Parathyroid adenoma (tissue), 2 donors: ENCODE measurements around the gene NAPA.

Source experiments
- H2AFZ ChIP-seq: fragments of 300-600 bp; sonication (generic); one replicate; pipeline ENCODE4 v1.7.0; 2017; ENCODE audit warnings: antibody characterized with exemption, mild to moderate bottlenecking
- H3K27ac ChIP-seq: fragments of 300-600 bp; sonication (generic); one replicate; pipeline ENCODE4 v1.7.0; 2017
- H3K27me3 ChIP-seq: fragments of 300-600 bp; sonication (generic); one replicate; pipeline ENCODE4 v1.7.0; 2017; ENCODE audit warnings: low read length; ENCODE audit not compliant: control insufficient read depth, insufficient read depth
- H3K36me3 ChIP-seq: fragments of 300-600 bp; sonication (generic); one replicate; pipeline ENCODE4 v1.7.0; 2017; ENCODE audit warnings: low read length; ENCODE audit not compliant: control insufficient read depth, insufficient read depth
- H3K4me1 ChIP-seq: fragments of 300-600 bp; sonication (generic); one replicate; pipeline ENCODE4 v1.7.0; 2017; ENCODE audit warnings: control low read depth
- H3K4me2 ChIP-seq: fragments of 300-600 bp; sonication (generic); one replicate; pipeline ENCODE4 v1.7.0; 2017; ENCODE audit warnings: low read length
- H3K4me3 ChIP-seq: fragments of 300-600 bp; sonication (generic); one replicate; pipeline ENCODE4 v1.7.0; 2017; ENCODE audit warnings: low read depth, low read length
- H3K79me2 ChIP-seq: fragments of 300-600 bp; sonication (generic); one replicate; pipeline ENCODE4 v1.7.0; 2017; ENCODE audit warnings: control low read depth
- H3K9ac ChIP-seq: fragments of 300-600 bp; sonication (generic); one replicate; pipeline ENCODE4 v1.7.0; 2017; ENCODE audit warnings: mild to moderate bottlenecking
- H3K9me3 ChIP-seq: fragments of 300-600 bp; sonication (generic); one replicate; pipeline ENCODE4 v1.7.0; 2017; ENCODE audit warnings: low read length; ENCODE audit not compliant: control insufficient read depth
- TF ChIP-seq, protein P1 (sequence below): fragments of 300-600 bp; sonication (generic); IDR thresholded peaks from one replicate; pipeline ENCODE4 v1.7.0; 2017; ENCODE audit warnings: antibody characterized with exemption, mild to moderate bottlenecking
- donor health status: primary hyperparathyroidism.

The NAPA gene

GRCh38 chr19:47470447-47471195 lies 44.2 kb downstream of the NAPA start:
- Histone ChIP-seq H2AFZ (peak overlapping the region; percentile 84), H3K4me1 (peaks cover 5% of the 10 kb centered on the region), H3K27me3 (peaks cover 5% of the 10 kb centered on the region), H3K9me3 (no peaks in the 10 kb centered on the region), H3K4me3 (no peak overlapping the region), H3K36me3 (no peaks in the 10 kb centered on the region), H3K79me2 (no peaks in the 10 kb centered on the region), H3K27ac (no peak overlapping the region), H3K4me2 (no peak overlapping the region), H3K9ac (no peak overlapping the region)
- TF ChIP-seq, protein P1, sequence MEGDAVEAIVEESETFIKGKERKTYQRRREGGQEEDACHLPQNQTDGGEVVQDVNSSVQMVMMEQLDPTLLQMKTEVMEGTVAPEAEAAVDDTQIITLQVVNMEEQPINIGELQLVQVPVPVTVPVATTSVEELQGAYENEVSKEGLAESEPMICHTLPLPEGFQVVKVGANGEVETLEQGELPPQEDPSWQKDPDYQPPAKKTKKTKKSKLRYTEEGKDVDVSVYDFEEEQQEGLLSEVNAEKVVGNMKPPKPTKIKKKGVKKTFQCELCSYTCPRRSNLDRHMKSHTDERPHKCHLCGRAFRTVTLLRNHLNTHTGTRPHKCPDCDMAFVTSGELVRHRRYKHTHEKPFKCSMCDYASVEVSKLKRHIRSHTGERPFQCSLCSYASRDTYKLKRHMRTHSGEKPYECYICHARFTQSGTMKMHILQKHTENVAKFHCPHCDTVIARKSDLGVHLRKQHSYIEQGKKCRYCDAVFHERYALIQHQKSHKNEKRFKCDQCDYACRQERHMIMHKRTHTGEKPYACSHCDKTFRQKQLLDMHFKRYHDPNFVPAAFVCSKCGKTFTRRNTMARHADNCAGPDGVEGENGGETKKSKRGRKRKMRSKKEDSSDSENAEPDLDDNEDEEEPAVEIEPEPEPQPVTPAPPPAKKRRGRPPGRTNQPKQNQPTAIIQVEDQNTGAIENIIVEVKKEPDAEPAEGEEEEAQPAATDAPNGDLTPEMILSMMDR = no peak

GRCh38 chr19:47469719-47470118 lies 45.1 kb downstream of the NAPA start:
- no peak overlapping the region for H3K4me3 ChIP-seq
- H3K4me2 ChIP-seq = no peak overlapping the region
- H3K4me1 ChIP-seq = peaks cover 5% of the 10 kb centered on the region
- peak overlapping the region; percentile 9 for H2AFZ ChIP-seq
- no peaks in the 10 kb centered on the region for H3K9me3 ChIP-seq
- no peak overlapping the region for H3K27ac ChIP-seq
- H3K27me3 ChIP-seq = peaks cover 1% of the 10 kb centered on the region
- TF ChIP-seq, protein P1 = no peak
- no peaks in the 10 kb centered on the region for H3K79me2 ChIP-seq
- no peak overlapping the region for H3K9ac ChIP-seq
- H3K36me3 ChIP-seq = no peaks in the 10 kb centered on the region

- H3K27ac ChIP-seq = no peak overlapping the region
- H3K79me2 ChIP-seq = no peaks in the 10 kb centered on the region
- H3K4me2 ChIP-seq = no peak overlapping the region
- no peaks in the 10 kb centered on the region for H3K36me3 ChIP-seq
- H3K4me1 ChIP-seq = peaks cover 5% of the 10 kb centered on the region
- peak overlapping the region; percentile 9 for H2AFZ ChIP-seq
- TF ChIP-seq, protein P1 = no peak
- H3K27me3 ChIP-seq = no peaks in the 10 kb centered on the region
- no peak overlapping the region for H3K4me3 ChIP-seq
- H3K9ac ChIP-seq = no peak overlapping the region
- no peaks in the 10 kb centered on the region for H3K9me3 ChIP-seq
Observed at GRCh38 chr19:47469363-47469700, 45.5 kb downstream of the NAPA start.

DNA sequence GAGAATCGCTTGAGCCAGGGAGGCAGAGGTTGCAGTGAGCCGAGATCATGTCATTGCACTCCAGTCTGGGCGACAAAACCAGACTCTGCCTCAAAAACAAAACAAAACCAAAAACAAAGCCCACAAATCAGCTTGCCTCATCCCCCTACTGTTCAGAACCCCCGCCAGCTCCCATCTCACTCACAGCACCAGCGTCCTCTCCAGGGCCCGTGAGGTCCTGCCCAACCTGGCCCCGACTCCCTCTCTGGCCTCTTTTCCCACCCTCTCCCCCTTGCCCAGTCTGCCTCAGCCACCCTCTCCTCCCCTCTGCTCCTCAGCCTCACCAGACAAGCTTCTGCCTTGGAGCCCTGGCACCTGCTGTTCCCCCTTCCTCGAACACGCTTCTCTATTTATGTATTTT lies 46.9 kb downstream of the NAPA start:
- no peak overlapping the region for H3K27ac ChIP-seq
- TF ChIP-seq, protein P1 = no peak
- no peak overlapping the region for H2AFZ ChIP-seq
- peaks cover 5% of the 10 kb centered on the region for H3K4me1 ChIP-seq
- H3K79me2 ChIP-seq = no peaks in the 10 kb centered on the region
- H3K36me3 ChIP-seq = no peaks in the 10 kb centered on the region
- no peaks in the 10 kb centered on the region for H3K27me3 ChIP-seq
- no peak overlapping the region for H3K4me2 ChIP-seq
- no peaks in the 10 kb centered on the region for H3K9me3 ChIP-seq
- H3K4me3 ChIP-seq = no peak overlapping the region
- no peak overlapping the region for H3K9ac ChIP-seq

DNA sequence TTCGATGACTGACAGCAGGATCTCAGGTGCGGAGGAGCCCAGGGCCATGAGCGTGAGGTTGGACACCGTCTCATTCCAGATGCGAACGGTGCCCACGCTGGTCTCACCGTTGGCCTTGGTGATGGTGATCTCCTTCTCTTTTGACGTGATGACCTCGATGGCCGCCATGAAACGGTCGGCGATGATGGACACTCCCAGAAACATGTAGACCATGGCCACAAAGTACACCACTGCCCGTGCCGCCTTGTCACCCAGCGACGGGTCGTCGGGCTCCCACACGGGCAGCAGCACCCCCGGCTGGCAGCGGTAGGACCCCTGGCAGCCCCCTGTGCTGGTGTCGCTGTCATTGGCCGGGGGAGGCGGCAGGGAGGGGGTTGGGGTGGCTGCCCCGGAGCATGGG lies 48.9 kb downstream of the NAPA start:
- Histone ChIP-seq H3K9me3 (no peaks in the 10 kb centered on the region), H3K4me3 (no peak overlapping the region), H3K79me2 (no peaks in the 10 kb centered on the region), H3K27ac (no peak overlapping the region), H3K4me2 (no peak overlapping the region), H3K4me1 (peaks cover 2% of the 10 kb centered on the region), H2AFZ (no peak overlapping the region), H3K27me3 (no peaks in the 10 kb centered on the region), H3K36me3 (no peaks in the 10 kb centered on the region), H3K9ac (no peak overlapping the region)
- TF ChIP-seq, protein P1 = no peak
